Activated T-helper 1 cell treated with anti-CD3 and anti-CD28 coated beads, Interleukin-2, amount 50 U/mL, for 16 hours (primary cell): ENCODE data around the gene PPP2R2B.

Source experiments
- DNase-seq, 2 donors: peaks; one replicate each; pipeline ENCODE4 v3.0.0-alpha.2; 2020; ENCODE audit warnings: low read depth in 1 of 2, low spot score in 1 of 2

The PPP2R2B gene

GRCh38 chr5:146660376-146660960 lies 218.1 kb downstream of the PPP2R2B start:
- DNase-seq: no peak

GRCh38 chr5:146659961-146660360 lies 218.6 kb downstream of the PPP2R2B start:
- DNase-seq: no peak

- no peak for DNase-seq
Observed at GRCh38 chr5:146656703-146657102, 221.9 kb downstream of the PPP2R2B start.

GRCh38 chr5:146653560-146653959 lies 225.0 kb downstream of the PPP2R2B start:
- DNase-seq: no peak

DNA sequence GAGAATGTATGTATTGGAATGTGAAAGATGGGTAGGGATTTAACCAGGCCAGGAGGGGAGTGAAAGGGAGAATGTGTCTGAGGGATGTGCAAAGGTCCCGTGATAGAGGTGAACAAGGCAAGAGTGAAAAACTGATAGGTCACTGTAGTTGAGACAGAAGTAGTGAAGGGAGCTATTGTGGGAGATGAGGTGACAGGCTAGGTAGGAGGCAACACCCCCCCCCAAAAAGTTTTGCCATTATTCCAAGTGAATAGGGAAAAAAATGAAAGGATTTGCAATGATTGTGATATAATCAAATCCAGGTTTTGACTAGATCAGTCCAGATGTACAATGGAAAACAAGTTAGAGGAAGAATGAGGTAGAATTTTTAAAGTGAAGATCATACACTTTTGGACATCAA lies 226.0 kb downstream of the PPP2R2B start:
- DNase-seq: no peak

- no peak for DNase-seq
Observed at GRCh38 chr5:146647656-146648199, 230.8 kb downstream of the PPP2R2B start.

DNA sequence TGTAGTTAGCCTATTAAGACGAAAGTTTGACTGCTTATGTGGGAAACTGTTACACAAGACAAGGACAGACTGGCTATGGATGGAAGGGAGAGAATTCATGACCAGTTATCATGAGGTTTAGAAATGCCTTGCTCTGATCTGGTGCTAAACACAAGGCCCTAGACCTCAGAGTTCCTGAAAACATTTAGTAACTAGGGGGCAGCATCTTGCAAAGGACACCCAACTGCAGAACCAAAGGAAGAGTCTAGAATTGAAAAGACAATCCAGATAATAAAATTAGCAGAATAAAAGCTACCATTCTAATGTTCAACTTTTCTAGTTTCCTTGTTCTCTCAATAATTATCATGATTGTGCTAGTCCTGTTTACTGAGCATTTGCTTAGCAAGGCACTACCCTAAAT lies 232.1 kb downstream of the PPP2R2B start:
- no peak for DNase-seq

- no peak for DNase-seq
Observed at GRCh38 chr5:146645342-146645741, 233.2 kb downstream of the PPP2R2B start.

- no peak for DNase-seq
Observed at GRCh38 chr5:146644831-146645230, 233.7 kb downstream of the PPP2R2B start.

- no peak for DNase-seq
Observed at GRCh38 chr5:146643776-146644175, 234.8 kb downstream of the PPP2R2B start.

GRCh38 chr5:146642410-146642809 lies 236.1 kb downstream of the PPP2R2B start:
- DNase-seq: no peak

DNA sequence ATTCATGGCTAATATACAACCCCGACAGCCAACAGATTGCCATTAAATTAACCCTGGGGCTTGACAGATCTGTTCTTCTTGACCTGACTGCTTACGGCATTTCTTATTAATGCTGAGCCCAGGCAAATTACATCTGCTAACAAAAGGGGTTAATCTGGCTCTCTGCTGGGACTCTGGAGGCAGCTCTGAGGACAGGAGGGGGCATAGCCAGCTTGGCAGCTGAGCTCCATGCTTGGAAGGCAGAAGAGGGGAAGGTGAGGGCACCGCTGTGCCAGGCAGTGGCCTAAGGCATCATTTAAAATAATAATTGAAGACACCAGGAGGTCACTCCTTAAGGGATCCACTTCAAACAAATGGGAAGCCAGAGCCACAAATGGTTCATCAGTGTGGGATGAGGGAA lies 236.6 kb downstream of the PPP2R2B start:
- DNase-seq: no peak

GRCh38 chr5:146640285-146640896 lies 238.2 kb downstream of the PPP2R2B start:
- DNase-seq: no peak

GRCh38 chr5:146635443-146635842 lies 243.1 kb downstream of the PPP2R2B start:
- no peak for DNase-seq

DNA sequence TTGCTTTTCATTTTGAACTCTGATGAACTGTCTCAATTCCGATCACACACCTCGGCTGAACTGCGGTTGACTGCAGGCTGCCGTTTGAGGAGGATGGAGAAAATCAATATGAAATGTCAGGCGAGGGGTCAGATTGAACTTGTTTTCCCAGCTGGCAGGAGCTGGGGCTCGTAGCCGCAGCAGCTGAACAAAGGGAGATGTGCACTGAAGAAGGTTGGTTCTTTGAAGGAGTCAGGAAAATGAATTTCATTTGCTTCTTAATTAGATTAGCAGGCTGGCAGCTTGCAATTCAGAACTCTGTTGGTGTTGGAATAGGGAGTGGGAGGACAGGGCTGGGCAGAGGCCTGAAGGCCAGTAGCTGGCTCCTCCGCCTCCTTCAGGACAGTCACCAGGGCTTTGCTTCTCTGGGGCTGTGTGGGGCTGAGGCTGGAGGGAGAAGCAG lies 245.2 kb downstream of the PPP2R2B start:
- DNase-seq: no peak

DNA sequence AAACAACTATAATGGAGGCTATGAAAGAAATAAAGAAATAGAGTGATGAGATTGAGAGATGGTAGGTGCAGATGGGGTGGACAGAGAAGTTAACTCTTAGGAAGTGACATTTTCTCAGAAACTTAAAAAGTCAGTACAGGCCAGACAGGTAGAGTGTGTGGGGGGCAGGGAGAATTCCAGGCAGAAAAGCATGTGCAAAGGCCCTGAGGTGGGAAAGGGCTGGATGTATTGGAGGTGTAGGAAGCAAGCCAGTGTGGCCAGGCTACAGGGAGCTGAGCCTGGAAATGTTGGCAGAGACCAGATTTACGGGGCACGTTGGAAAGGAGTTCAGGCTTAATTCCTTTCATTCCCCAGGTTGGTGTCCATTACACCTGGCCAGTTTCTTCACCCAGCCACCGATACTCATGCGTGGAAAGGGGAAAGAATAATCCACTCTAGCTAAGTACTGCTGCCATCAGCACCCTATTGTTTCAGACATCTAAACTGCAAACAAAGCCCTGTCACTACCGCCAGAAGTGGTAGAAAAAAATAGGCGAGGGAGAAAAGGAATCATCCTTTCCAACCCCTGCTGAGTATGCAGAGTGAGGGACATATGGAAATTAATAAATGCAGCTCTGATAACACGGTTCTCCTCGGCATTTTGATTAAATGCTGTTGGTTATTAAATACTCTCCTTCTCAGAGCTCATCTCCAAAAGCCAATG lies 245.8 kb downstream of the PPP2R2B start:
- no peak for DNase-seq

DNA sequence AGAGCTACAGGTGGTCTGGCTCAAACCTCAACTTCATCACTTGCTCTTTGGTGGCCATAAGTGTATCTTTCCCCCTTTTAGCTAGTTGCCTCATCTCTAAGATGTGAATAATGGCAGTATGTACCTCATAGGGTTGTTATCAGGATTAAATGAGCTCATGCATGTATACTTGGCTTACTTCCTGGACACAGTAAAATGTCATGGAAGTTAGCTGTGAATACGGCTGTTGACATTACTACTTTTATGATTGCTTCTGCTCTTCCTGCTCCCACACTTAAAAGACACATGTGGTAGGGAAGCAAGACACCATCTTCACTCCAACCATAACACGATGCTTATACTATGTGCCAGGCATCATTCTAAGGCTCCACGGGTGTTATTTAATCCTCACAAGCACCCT lies 248.1 kb downstream of the PPP2R2B start:
- DNase-seq: no peak

DNA sequence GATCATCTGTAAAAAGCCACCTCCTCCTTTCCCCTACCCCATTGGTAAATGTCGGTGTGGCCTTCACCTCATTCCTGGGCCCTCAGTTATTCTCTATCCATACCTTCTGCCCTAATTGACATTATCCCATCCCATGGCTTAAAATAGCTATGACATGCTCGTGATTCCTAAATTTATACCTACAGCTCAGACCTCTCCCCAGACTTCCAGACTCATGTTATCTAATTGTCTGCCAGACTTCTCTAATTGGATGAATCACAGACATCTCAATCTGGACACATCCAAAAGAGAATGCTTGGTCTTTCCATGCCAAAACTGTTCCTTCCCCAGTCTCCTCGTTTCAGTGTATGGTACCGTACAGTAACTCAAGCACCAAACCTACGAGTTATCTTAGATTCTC lies 249.6 kb downstream of the PPP2R2B start:
- no peak for DNase-seq

- DNase-seq: no peak
Observed at GRCh38 chr5:146626936-146627335, 251.6 kb downstream of the PPP2R2B start.

GRCh38 chr5:146624179-146624578 lies 254.4 kb downstream of the PPP2R2B start:
- DNase-seq: no peak

GRCh38 chr5:146623666-146624065 lies 254.9 kb downstream of the PPP2R2B start:
- no peak for DNase-seq

DNA sequence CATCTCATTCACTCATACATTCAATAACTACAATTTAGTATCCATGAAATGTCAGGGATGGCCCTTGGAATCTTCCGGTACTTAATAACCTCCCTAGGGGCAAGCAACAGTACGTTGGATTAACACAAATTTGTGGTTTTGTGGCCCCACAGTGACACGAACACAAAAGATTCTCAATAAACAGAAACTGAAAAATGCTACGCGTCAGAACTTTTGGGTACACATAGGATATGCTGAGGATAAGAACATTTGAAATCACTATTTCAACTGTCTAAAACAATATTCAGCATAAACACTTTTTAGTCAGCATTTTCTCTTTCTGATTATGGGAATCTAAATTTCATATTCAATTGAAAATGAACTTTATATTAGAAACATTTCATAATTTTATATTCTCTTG lies 255.5 kb downstream of the PPP2R2B start:
- no peak for DNase-seq
